Progenitor cell of endocrine pancreas (in vitro differentiated cells): ENCODE measurements around the gene GUCY1A2. TPM values are rescaled to one million over a fixed set of nuclear protein-coding genes. Genes with fewer than 3 reads are reported as not detected.
A peak's percentile ranks its signal among the peaks of the same experiment; 100 is the strongest.

ENCODE experiments used
- DNase-seq: peaks from one replicate; pipeline ENCODE4 v3.0.0; 2021; ENCODE audit warnings: low spot score; ENCODE audit not compliant: unreplicated experiment
- H3K27ac Mint-ChIP-seq: 2 replicates; pipeline ENCODE4 v1.8.0; 2021; ENCODE audit warnings: mild to moderate bottlenecking, moderate library complexity, mixed read lengths
- H3K27me3 Mint-ChIP-seq: 2 replicates; pipeline ENCODE4 v1.8.0; 2021; ENCODE audit warnings: mixed read lengths
- H3K36me3 Mint-ChIP-seq: 2 replicates; pipeline ENCODE4 v1.8.0; 2022; ENCODE audit warnings: mixed read lengths; ENCODE audit not compliant: insufficient read depth
- H3K4me1 Mint-ChIP-seq: 2 replicates; pipeline ENCODE4 v1.8.0; 2021; ENCODE audit warnings: low read depth, mixed read lengths
- H3K4me3 Mint-ChIP-seq: 2 replicates; pipeline ENCODE4 v1.8.0; 2021; ENCODE audit warnings: low read depth, mild to moderate bottlenecking, moderate library complexity, mixed read lengths
- H3K9me3 Mint-ChIP-seq: 2 replicates; pipeline ENCODE4 v1.8.0; 2021; ENCODE audit warnings: low read depth, mixed read lengths
- CTCF ChIP-seq: fragments of 200-600 bp; sonication (generic); IDR thresholded peaks from one replicate; pipeline ENCODE4 v1.5.0; 2021; ENCODE audit warnings: antibody characterized with exemption, mild to moderate bottlenecking; ENCODE audit not compliant: unreplicated experiment
- total RNA-seq: library from RNA; stranded (reverse); gene quantifications from 2 replicates; pipeline ENCODE4 v1.2.1, GENCODE V29; 2021

GUCY1A2 gene
- total RNA-seq, 1 donor from 2014 or later, result 38.5 TPM

DNA sequence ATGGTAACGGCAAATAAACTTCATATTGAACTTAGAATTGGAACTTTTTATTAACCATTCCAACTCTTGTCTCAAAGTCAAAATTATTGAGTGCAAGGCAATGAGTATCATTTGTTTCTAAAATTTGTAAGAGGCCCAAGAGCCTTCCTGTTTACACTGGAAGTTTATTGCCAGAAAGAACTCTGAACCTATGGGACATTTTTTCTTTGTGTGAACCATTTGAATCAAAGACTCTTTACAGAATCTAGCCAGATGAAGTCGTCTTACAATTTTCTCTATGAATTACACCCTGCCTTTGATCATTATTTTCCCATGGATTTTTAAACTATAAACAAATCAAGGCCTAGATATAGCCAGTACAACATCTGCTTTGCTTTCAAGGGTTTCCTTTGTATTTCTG, 2.3 kb upstream of the GUCY1A2 start:
- no peak for TF ChIP-seq CTCF
- no peaks in the 10 kb centered on the region for H3K36me3 Mint-ChIP-seq
- H3K9me3 Mint-ChIP-seq, result no peaks in the 10 kb centered on the region
- peaks cover 19% of the 10 kb centered on the region for H3K4me1 Mint-ChIP-seq
- no peak for DNase-seq
- no peak overlapping the region for H3K27ac Mint-ChIP-seq
- peaks cover 16% of the 10 kb centered on the region for H3K27me3 Mint-ChIP-seq
- no peak overlapping the region for H3K4me3 Mint-ChIP-seq

DNA sequence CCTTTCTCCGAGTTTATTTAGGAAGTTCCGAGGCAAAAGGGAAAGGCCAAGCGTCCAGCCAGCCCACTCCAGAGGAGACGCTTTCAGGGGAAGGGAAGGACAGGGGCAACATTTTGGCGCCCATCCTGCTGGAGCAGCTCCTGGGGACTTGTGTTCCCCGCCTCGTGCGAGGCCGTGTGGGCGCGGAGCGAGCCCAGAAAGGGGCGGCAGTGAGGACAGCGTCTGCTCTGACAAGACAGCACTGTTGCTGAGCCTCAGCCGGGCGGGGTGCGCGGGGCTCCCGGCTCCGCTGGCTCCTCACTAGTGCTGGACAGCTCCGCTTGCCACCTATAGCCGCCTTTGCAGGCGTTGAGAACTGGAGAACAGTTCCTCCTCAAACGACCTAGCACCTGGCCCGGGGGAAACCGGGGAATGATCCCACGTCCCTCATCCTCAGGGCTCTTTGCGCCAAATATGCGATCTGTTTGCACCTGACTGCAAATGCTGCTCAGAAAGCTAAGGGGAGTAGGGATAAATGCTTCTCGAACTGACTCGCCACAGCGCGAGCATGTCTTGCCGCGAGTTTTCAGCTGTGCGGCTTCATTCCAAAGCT, 722 bp upstream of the GUCY1A2 start:
- Mint-ChIP-seq H3K4me3 (peak overlapping the region; percentile 85), H3K27me3 (peaks cover 16% of the 10 kb centered on the region), H3K9me3 (no peaks in the 10 kb centered on the region), H3K27ac (peak overlapping the region; percentile 90), H3K4me1 (peaks cover 26% of the 10 kb centered on the region), H3K36me3 (no peaks in the 10 kb centered on the region)
- peak; percentile 71 for DNase-seq
- no peak for TF ChIP-seq CTCF

GRCh38 chr11:107017433-107018218, 650 bp downstream of the GUCY1A2 start:
- peak; percentile 85 for TF ChIP-seq CTCF
- Mint-ChIP-seq H3K36me3 (peaks cover 2% of the 10 kb centered on the region), H3K4me3 (peak overlapping the region; percentile 78), H3K9me3 (no peaks in the 10 kb centered on the region), H3K27me3 (peaks cover 12% of the 10 kb centered on the region), H3K27ac (peak overlapping the region; percentile 9), H3K4me1 (peaks cover 29% of the 10 kb centered on the region)
- peak; percentile 69 for DNase-seq

DNA sequence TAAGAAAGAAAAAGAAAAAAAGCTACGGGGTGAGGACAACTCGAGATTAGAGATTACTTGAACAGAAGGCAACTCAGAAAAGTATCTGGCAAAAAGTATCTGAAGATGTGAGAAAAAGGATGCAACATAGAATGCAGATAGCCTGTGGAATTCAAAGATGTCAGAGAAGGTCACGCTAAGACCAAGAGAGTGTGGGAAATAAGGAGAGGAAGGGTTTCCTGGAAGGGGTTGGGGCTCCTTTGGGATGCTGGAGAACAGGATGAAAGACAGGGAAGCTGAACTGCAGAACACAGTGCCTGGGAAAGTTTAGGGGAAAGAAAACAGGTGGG, 1.2 kb downstream of the GUCY1A2 start:
- peaks cover 8% of the 10 kb centered on the region for H3K27me3 Mint-ChIP-seq
- TF ChIP-seq CTCF, result no peak
- peaks cover 32% of the 10 kb centered on the region for H3K4me1 Mint-ChIP-seq
- peak overlapping the region; percentile 78 for H3K4me3 Mint-ChIP-seq
- H3K36me3 Mint-ChIP-seq, result peaks cover 2% of the 10 kb centered on the region
- H3K27ac Mint-ChIP-seq, result peak overlapping the region; percentile 9
- H3K9me3 Mint-ChIP-seq, result no peaks in the 10 kb centered on the region
- DNase-seq, result no peak

DNA sequence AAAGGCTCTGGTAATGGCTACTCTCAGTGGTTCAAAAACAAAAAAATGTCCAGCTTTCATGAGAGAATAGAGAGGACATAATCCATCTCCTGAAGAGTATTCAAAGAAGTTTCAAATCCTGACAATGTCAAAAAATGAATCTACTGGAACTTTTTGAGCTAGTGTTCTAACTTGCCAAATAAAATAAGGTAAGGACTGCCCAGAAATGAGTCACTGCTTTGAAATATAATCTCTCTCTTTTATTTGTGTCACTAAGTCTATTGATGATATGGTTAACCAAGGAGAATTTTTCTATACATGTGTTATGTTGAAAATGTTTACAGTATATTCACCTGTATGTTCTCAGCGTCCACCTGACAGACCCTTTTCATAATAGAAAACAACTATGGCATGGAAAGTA, 3.4 kb downstream of the GUCY1A2 start:
- TF ChIP-seq CTCF, result no peak
- peaks cover 35% of the 10 kb centered on the region for H3K4me1 Mint-ChIP-seq
- DNase-seq, result no peak
- H3K27me3 Mint-ChIP-seq, result no peaks in the 10 kb centered on the region
- H3K9me3 Mint-ChIP-seq, result peaks cover 3% of the 10 kb centered on the region
- peak overlapping the region; percentile 12 for H3K4me3 Mint-ChIP-seq
- H3K36me3 Mint-ChIP-seq, result peaks cover 5% of the 10 kb centered on the region
- H3K27ac Mint-ChIP-seq, result no peak overlapping the region
